Stimulated activated CD4-positive, alpha-beta T cell treated with anti-CD3 and anti-CD28 coated beads, TNF-alpha, amount 100 ng/mL, for 1 hour (primary cell): ENCODE results near the gene OR2S2.
A peak's percentile ranks its signal among the peaks of the same experiment; 100 is the strongest.

Experiments
- DNase-seq, 3 donors: peaks; one replicate each; pipeline ENCODE4 v3.0.0-alpha.2; 2020; ENCODE audit warnings: low read depth in 3 of 3, low spot score in 1 of 3

Gene OR2S2

GRCh38 chr9:35962126-35962906, 4.4 kb upstream of the OR2S2 start:
- no peak for DNase-seq

DNA sequence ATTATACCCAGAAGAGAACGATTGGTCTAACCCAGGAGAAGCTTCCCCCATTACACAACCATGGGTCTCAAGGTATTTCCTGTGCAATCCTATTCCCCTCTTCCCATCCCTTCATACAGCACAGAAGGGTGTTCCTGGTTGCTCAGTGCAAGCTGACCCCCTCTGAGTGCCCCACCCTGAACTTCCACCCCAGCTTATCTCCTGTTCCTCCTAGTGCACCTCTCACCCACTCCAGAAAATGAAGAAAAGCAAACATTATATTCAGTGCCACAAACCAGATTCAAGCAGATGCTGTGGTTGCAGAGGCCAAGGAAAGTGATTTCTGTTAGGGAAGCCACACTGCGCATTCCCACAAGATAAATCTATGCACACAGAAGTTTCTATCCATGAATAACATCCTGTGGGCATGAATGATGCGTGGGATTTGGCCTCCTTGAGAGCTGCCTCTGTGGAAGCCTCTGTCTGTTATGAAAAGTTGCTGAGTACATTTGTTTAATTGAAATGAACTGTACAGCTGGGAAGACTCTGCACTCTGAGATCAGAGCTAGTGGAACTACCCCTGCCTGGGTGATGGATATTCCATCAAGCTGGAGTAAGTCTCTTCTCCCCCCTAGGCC, 2.2 kb upstream of the OR2S2 start:
- no peak for DNase-seq

GRCh38 chr9:35956651-35957050, 1.3 kb downstream of the OR2S2 start:
- no peak for DNase-seq

DNA sequence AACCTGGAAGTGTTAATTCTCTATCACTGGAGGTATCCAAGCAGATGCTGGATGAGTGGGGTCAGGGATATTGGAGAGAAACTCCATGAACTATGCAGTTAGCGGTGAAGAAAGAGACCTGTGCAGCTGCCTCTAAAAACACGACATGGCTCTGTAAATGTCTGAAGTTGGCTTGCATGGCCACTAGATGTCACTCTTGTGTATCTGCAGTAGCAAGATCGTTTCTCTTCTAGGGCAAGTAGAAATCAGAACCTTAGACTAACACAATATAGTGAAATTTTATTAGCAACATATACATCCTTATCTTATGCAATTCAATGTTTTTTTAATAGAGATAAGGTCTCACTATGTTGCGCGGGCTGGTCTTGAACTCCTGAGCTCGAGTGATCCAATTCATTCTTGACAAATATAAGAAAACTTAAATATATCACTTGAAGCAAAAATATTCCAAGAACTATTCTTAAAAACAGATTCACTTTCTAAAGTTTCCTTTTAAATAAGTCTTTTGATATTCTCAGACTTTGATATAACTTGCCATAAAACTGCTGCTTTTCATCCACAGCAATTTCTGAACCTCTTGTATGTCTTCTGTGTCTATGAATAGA, 2.9 kb downstream of the OR2S2 start:
- no peak for DNase-seq

GRCh38 chr9:35952526-35953191, 5.3 kb downstream of the OR2S2 start:
- DNase-seq, result no peak

- DNase-seq, result no peak
Measured at GRCh38 chr9:35951736-35952135, 6.2 kb downstream of the OR2S2 start.

GRCh38 chr9:35948901-35949318, 9.0 kb downstream of the OR2S2 start:
- DNase-seq, result no peak

DNA sequence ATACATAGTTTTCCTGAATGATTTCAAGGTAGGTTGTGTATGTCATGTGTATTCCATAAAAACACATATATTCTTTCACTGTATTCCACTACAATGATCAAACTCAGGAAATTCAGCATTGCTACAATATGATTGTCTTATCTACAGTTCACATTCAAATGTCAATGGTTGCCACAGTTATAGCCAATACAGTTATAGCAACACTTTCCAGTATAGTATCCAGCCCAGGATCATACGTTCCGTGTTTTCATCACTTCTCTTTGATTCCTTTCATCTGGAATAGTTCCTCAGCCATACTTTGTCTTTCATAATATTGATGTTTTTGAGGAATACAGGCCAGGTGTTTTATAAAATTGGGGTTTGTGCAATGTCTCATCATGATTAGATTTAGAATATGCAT, 9.5 kb downstream of the OR2S2 start:
- no peak for DNase-seq

DNA sequence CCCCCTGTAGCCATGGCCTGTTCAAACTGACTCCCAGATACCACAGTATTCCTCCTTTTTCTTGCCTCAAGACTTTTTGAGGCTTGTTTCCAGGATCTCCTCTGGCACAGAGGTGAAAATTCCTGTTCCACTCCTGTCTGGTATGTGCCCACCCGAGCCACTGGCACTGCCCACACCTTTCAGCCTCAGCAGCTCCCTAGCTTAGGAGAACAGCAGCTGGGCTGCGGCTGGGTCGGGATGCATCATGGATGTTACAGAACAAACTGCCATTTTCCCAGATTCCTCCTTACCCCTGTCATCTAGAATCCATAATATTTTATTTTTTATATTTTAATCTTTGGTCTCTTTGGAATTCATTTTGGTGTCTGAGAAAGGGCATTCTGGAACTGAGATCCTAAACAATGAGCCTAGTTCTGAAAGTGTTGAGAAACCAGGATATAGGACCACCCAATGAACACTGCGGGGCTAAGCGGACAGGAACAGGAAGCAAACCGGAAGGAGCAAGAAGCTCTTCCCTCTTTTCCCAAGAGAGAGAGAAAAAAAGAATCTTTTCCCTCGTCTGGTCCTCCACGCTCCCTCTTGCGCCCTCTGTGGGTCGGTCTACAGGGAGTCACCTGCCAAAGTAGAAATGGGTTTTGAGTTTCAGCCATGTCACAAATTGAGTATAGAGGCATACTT, 12.5 kb downstream of the OR2S2 start:
- DNase-seq, result peak; percentile 13 to 56 (median 13)

GRCh38 chr9:35944841-35945240, 13.1 kb downstream of the OR2S2 start:
- DNase-seq, result no peak

DNA sequence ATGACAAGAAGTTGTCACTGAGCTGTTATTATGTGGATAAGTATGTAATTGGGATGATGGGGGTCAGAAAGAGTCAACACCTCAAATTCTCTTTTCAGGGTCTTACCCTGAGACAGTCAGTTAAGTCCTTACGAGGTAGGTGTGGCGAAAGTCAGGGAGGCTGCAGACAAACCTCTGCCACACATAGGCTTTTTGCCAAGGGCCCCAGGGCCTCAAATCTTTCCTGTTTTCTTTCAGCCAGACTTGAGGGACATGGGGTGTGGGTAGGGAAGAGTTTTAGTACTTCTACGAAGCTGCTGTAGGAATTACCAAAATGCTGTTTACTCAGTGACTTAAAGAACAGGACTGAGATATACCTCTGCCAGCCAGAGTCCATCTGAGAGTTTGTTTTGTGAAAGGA, 13.8 kb downstream of the OR2S2 start:
- no peak for DNase-seq

DNA sequence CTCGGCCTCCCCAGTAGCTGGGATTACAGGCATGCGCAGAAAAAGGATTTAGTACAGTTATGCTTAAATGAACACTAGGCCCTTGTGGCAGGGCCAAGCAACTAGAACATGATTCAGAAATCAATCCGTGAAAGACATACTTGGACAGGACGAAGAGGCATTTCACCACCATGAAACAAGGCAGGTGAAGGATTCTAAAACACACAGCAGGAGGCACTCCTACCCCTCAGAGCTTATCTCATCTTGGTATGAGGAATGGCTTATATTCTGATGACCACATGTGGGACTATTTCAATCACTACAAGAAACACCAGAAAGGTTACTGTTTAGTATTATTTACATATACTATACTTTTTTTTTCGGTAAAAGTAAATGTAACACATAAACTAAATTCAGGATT, 15.7 kb downstream of the OR2S2 start:
- no peak for DNase-seq

DNA sequence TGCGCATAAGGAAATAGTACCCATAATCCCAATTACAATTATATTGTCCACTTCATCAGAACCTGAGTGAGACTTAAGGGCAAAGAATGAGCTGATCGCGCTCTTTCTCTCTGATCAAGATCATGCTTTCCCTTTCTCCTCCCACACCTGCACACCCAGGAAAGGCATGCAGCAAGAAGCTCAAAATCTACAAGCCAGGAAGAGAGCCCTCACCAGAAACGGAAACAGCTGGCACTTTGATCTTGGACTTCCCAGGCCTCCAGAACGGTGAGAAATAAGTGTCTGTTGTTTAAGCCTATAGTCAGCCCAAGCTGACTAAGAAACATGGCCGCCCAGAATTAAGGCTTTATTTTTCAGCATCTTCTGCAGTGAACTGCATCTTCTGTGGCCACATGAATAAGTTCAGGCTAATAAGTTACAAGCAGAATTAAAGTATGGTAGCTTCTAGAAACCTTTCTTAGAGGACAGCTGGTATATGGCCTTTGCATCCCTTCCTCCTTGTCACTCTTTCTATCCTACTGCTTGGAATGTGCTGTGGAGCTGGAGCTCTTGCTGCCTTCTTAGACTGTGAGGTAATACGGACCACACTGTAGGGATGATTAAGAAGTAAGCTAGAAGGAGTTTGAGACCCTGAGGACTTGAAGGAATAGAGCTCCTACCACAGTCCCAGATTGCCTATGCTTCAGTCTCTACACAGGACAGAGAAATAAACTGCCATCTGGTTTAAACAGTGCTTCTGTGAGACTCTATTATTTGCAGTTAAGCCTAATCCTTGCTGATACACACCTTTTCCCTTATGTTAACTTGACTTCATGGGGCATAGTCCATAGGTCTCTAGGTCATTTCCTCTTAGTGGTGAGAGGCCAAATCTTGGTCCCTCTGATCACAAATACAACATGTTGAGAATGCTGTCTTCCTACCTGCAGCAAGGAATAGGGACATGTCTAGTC, 17.2 kb downstream of the OR2S2 start:
- no peak for DNase-seq

DNA sequence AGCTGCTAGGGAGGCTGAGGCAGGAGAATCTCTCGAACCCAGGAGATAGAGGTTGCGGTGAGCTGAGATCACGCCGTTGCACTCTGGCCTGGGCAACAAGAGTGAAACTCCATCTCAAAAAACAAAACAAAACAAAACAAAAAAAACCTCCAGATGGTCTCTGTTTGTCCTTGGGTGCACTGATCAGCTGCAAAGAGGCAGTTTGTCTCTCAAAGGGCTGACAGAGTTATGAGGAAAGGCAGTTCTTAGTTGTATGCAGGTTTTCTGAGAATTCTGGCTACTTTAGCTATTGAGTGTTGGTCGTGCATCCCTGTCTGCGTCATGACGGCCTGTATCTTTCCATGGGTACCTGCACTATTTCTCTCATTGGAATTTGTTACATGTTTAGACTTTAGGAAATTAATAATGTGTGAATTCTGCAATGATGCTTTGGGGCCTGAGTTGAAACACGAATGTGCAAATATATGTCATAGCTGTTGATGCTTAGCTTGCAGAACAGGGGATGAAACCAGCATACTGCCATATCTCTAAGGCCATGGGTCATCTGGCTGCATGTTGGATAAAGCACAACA, 18.2 kb downstream of the OR2S2 start:
- DNase-seq, result no peak

DNA sequence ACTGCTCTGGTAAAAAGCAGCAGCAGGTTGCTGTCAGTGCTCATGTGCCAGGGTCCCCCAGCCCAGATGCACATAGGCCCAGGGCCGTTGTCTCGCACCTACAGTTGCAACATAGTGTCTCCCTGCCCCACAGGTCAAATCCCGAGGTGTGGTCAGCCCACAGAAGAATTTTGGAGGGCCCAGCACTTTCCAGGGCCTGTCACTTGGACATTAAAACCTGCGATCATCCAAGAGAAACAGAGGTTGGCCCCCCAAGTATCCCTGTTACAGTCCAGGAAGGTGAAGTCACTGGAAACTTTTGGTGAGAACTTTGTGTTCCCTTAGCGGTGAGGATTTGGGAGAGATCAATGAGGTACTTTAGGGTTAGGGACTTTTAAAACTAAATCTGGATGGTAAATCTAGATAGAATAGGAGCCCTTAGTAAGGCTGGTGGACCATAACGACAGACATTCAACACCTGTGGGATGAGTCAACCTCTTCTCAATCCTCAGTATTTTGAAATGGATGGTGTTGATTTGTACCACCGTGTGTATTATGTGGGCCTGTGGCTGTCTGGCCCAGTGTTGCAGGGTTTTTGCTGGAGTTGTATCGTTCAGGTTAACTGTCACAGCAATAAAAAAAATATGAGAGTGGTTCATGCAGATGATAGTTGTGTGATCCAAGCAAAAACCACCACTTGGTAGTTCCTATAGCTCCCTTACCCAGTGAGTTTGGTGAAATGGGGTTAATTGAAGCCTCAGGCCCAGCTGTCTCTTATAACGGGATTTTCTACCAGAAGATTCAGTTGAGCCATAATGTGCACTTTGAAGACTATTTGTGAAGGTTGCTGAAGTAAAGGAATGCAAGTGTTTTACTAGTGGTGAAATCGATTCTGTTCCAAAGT, 19.2 kb downstream of the OR2S2 start:
- DNase-seq, result no peak

DNA sequence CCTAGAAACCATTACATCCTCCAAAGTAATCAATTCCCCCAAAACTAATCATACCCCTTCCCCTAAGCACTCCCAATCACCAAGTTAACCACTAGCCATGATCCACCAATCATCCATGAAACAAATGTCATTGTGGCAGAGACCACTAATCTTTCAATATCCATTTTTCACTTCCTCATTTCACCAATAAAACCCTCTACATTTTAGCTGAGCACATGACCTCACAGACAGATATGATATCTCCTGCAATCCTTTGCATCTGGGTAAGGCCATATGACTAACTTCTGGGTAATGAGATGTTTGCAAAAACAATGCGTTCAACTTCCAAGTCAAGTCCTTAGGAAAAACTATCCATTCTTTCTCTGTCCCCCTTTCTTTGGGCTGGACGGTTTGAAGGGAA, 20.7 kb downstream of the OR2S2 start:
- DNase-seq, result no peak

DNA sequence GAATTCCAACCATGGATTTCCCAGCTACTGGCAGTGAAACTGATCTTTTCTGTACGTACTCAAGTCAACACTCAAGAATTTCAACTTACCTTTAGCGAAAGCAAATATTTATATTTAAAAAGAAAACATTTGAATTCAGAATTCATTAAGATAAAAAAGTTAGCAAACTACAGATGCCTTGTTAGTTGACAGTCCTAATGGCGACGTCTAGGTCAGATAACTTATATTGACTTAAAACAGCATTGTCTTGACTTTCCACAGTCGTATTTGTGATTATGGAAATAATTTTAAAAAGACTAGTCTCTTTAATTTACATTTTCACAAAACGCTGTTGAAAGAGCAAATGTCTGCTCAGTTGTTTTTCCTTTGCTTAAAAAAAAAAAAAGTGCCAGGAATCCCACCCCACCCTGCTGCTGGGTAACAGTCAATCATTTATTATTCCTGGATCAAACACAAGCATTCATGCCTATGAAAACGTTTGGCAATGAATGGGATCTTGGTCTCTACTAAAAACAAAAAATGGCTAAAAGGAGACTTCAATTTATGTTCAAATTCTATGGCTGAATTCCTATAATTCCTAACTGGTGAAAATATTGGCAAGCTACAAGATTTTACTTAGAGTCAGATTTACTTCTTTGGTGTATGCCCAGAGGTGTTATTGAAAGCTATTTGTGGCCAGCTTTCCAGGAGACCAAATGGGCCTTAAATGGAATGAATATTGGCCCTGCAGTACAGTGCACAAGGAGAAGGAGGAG, 22.0 kb downstream of the OR2S2 start:
- no peak for DNase-seq

DNA sequence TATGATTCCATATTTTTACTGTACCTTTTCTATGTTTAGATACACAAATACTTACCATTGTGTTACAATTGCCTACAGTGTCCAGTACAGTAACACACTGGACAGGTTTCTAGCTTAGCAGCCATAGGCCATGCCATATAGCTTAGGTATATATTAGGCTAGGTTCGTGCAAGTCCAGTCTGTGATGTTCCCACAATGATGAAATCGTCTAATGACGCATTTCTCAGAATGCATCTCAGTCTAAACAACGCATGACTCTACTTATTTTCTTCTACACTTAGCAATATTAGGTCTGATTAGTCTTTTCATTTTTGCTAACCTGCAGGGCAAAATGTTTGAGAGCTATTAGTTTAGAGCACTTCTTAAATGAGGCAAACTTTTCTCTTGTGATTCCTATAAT, 22.7 kb downstream of the OR2S2 start:
- no peak for DNase-seq
